ENCODE measurements around the gene ARHGAP19.
"Not testable (repeated sequence)": the region's sequence is repeated elsewhere in the genome, so short reads cannot be mapped to it uniquely, and the experiment has no call there.

Gene ARHGAP19

GRCh38 chr10:97274828-97275227 is 17.6 kb downstream of the ARHGAP19 start:
- H3K36me3 ChIP-seq (ENCODE audit: control insufficient read depth, insufficient read depth, low read length): no peaks in the 10 kb centered on the region
- H3K9me3 ChIP-seq (ENCODE audit: control insufficient read depth, low read length): no peaks in the 10 kb centered on the region
- peaks cover 3% of the 10 kb centered on the region for H3K4me1 ChIP-seq
- no peak overlapping the region for H3K27ac ChIP-seq
- no peaks in the 10 kb centered on the region for H3K27me3 ChIP-seq (ENCODE audit: control insufficient read depth, insufficient read depth, low read length)
- H3K9ac ChIP-seq: no peak overlapping the region
- no peak overlapping the region for H2AFZ ChIP-seq
- no peak for TF ChIP-seq CTCF (IDR thresholded peaks at IDR 0.05)
- H3K4me3 ChIP-seq (ENCODE audit: low read depth, low read length): no peak overlapping the region
- peaks cover 9% of the 10 kb centered on the region for H3K79me2 ChIP-seq
- no peak overlapping the region for H3K4me2 ChIP-seq (ENCODE audit: low read length)

GRCh38 chr10:97273700-97274099 is 18.7 kb downstream of the ARHGAP19 start:
- peaks cover 9% of the 10 kb centered on the region for H3K79me2 ChIP-seq
- no peaks in the 10 kb centered on the region for H3K36me3 ChIP-seq (ENCODE audit: control insufficient read depth, insufficient read depth, low read length)
- H3K9me3 ChIP-seq (ENCODE audit: control insufficient read depth, low read length): no peaks in the 10 kb centered on the region
- TF ChIP-seq CTCF (IDR thresholded peaks at IDR 0.05): no peak
- H3K4me3 ChIP-seq (ENCODE audit: low read depth, low read length): no peak overlapping the region
- H3K4me2 ChIP-seq (ENCODE audit: low read length): no peak overlapping the region
- no peaks in the 10 kb centered on the region for H3K27me3 ChIP-seq (ENCODE audit: control insufficient read depth, insufficient read depth, low read length)
- H3K4me1 ChIP-seq: peaks cover 3% of the 10 kb centered on the region
- no peak overlapping the region for H3K27ac ChIP-seq
- H2AFZ ChIP-seq: no peak overlapping the region
- H3K9ac ChIP-seq: no peak overlapping the region

GRCh38 chr10:97270523-97271154 is 21.8 kb downstream of the ARHGAP19 start:
- no peak overlapping the region for H3K4me3 ChIP-seq (ENCODE audit: low read depth, low read length)
- H3K27ac ChIP-seq: no peak overlapping the region

GRCh38 chr10:97267671-97268070 is 24.8 kb downstream of the ARHGAP19 start:
- H3K9me3 ChIP-seq (ENCODE audit: control insufficient read depth, low read length): no peaks in the 10 kb centered on the region
- TF ChIP-seq CTCF (IDR thresholded peaks at IDR 0.05): no peak
- H3K9ac ChIP-seq: no peak overlapping the region
- no peaks in the 10 kb centered on the region for H3K36me3 ChIP-seq (ENCODE audit: control insufficient read depth, insufficient read depth, low read length)
- H3K79me2 ChIP-seq: peaks cover 6% of the 10 kb centered on the region
- H3K27me3 ChIP-seq (ENCODE audit: control insufficient read depth, insufficient read depth, low read length): no peaks in the 10 kb centered on the region
- H3K4me1 ChIP-seq: no peaks in the 10 kb centered on the region
- H3K4me3 ChIP-seq (ENCODE audit: low read depth, low read length): no peak overlapping the region
- no peak overlapping the region for H3K4me2 ChIP-seq (ENCODE audit: low read length)
- no peak overlapping the region for H3K27ac ChIP-seq
- no peak overlapping the region for H2AFZ ChIP-seq

More at GRCh38 chr10:97270523-97271154, 21.8 kb downstream of the ARHGAP19 start:
- Histone ChIP-seq H2AFZ (no peak overlapping the region), H3K9me3 (ENCODE audit: control insufficient read depth, low read length) (no peaks in the 10 kb centered on the region), H3K9ac (no peak overlapping the region), H3K36me3 (ENCODE audit: control insufficient read depth, insufficient read depth, low read length) (no peaks in the 10 kb centered on the region), H3K4me1 (no peaks in the 10 kb centered on the region), H3K27me3 (ENCODE audit: control insufficient read depth, insufficient read depth, low read length) (no peaks in the 10 kb centered on the region), H3K4me2 (ENCODE audit: low read length) (no peak overlapping the region), H3K79me2 (peaks cover 15% of the 10 kb centered on the region)
- TF ChIP-seq CTCF (IDR thresholded peaks at IDR 0.05): no peak

- H3K27me3 ChIP-seq (ENCODE audit: control insufficient read depth, insufficient read depth, low read length); H3K9me3 ChIP-seq (ENCODE audit: control insufficient read depth, low read length); H3K79me2 ChIP-seq; H3K27ac ChIP-seq; H3K4me3 ChIP-seq (ENCODE audit: low read depth, low read length); H3K4me1 ChIP-seq; H3K9ac ChIP-seq; H3K4me2 ChIP-seq (ENCODE audit: low read length); H2AFZ ChIP-seq; H3K36me3 ChIP-seq (ENCODE audit: control insufficient read depth, insufficient read depth, low read length): not testable (repeated sequence)
Measured at GRCh38 chr10:97265095-97265494, 27.3 kb downstream of the ARHGAP19 start.

All from parathyroid adenoma (tissue), 2 donors.